Naive B cell (primary cell): ENCODE measurements around the gene TMEM181. TPM values are rescaled to one million over a fixed set of nuclear protein-coding genes. Genes with fewer than 3 reads are reported as not detected.
"Not testable (repeated sequence)": the region's sequence is repeated elsewhere in the genome, so short reads cannot be mapped to it uniquely, and the experiment has no call there.

Experiments
- ATAC-seq, 2 donors: fragments of 150-1000 bp; cut with Tn5 transposase; 2 replicates each; pipeline ENCODE4 v1.10.0; 2021; ENCODE audit warnings: low read depth in 2 of 2, mild to moderate bottlenecking in 2 of 2, moderate library complexity in 2 of 2
- DNase-seq: peaks from one replicate; pipeline ENCODE4 v3.0.0; 2022
- H3K27ac Mint-ChIP-seq, 6 donors: one replicate each; pipeline ENCODE4 v1.8.0; 2020 to 2022; ENCODE audit warnings: mild to moderate bottlenecking in 6 of 6, mixed read lengths in 6 of 6, moderate library complexity in 5 of 6, inconsistent platforms in 2 of 6
- H3K27me3 Mint-ChIP-seq, 3 donors: one replicate each; pipeline ENCODE4 v1.8.0; 2021 to 2022; ENCODE audit warnings: mixed read lengths in 3 of 3, mild to moderate bottlenecking in 1 of 3
- H3K36me3 Mint-ChIP-seq, 2 donors: one replicate each; pipeline ENCODE4 v1.8.0; 2020 to 2022; ENCODE audit warnings: mixed read lengths in 2 of 2, inconsistent platforms in 1 of 2, mild to moderate bottlenecking in 1 of 2
- H3K4me1 Mint-ChIP-seq, 3 donors: one replicate each; pipeline ENCODE4 v1.8.0; 2020 to 2022; ENCODE audit warnings: mixed read lengths in 3 of 3, inconsistent platforms in 1 of 3, mild to moderate bottlenecking in 1 of 3, moderate library complexity in 1 of 3
- H3K4me3 Mint-ChIP-seq, 8 donors: one replicate each; pipeline ENCODE4 v1.8.0; 2020 to 2022; ENCODE audit warnings: mild to moderate bottlenecking in 8 of 8, mixed read lengths in 8 of 8, moderate library complexity in 8 of 8, inconsistent platforms in 2 of 8
- H3K9me3 Mint-ChIP-seq, 7 donors: one replicate each; pipeline ENCODE4 v1.8.0; 2020 to 2022; ENCODE audit warnings: mixed read lengths in 7 of 7, mild to moderate bottlenecking in 5 of 7, inconsistent platforms in 2 of 7, moderate library complexity in 1 of 7
- polyA plus RNA-seq, 6 donors: library from polyadenylated mRNA; unstranded; fragments of 300-500 nt; fragmentation: Illumina TruSeq; gene quantifications; one replicate each; pipeline ENCODE4 v1.2.3, GENCODE V29; 2021; ENCODE audit warnings: low read depth in 6 of 6

Gene TMEM181
- polyA plus RNA-seq, 6 donors from 2014 or later: 1.9 to 2.4 (median 2.3) TPM

GRCh38 chr6:158665332-158665731 lies 105.4 kb downstream of the TMEM181 start:
- Mint-ChIP-seq H3K27me3 (peaks cover 10 to 31% (median 21%) of the 10 kb centered on the region in 3 donors), H3K4me1 (peaks cover 12 to 26% (median 26%) of the 10 kb centered on the region in 3 donors), H3K27ac (no peak overlapping the region), H3K4me3 (no peak overlapping the region), H3K9me3 (no peaks in the 10 kb centered on the region), H3K36me3 (no peaks in the 10 kb centered on the region)
- DNase-seq (no peak), ATAC-seq (no peak)

GRCh38 chr6:158666628-158667359 lies 106.9 kb downstream of the TMEM181 start:
- H3K4me1 Mint-ChIP-seq: peaks cover 12 to 26% (median 24%) of the 10 kb centered on the region in 3 donors
- ATAC-seq (peak; percentile 74 to 78), DNase-seq (no peak)
- H3K27me3 Mint-ChIP-seq: peaks cover 10 to 24% (median 21%) of the 10 kb centered on the region in 3 donors
- no peaks in the 10 kb centered on the region for H3K9me3 Mint-ChIP-seq
- peak overlapping the region in 5 of 6 donors; percentile 9 to 82 (median 63) for H3K27ac Mint-ChIP-seq
- peak overlapping the region in 3 of 8 donors; percentile 10 to 62 (median 21) for H3K4me3 Mint-ChIP-seq
- no peaks in the 10 kb centered on the region for H3K36me3 Mint-ChIP-seq

GRCh38 chr6:158667360-158667981 lies 107.6 kb downstream of the TMEM181 start:
- DNase-seq (no peak), ATAC-seq (peak; percentile 74)
- peaks cover 12 to 26% (median 24%) of the 10 kb centered on the region in 3 donors for H3K4me1 Mint-ChIP-seq
- H3K27me3 Mint-ChIP-seq: peaks cover 10 to 24% (median 21%) of the 10 kb centered on the region in 3 donors
- H3K27ac Mint-ChIP-seq: peak overlapping the region; percentile 28 to 90 (median 63)
- no peaks in the 10 kb centered on the region for H3K9me3 Mint-ChIP-seq
- H3K4me3 Mint-ChIP-seq: peak overlapping the region in 5 of 8 donors; percentile 10 to 62 (median 22)
- no peaks in the 10 kb centered on the region for H3K36me3 Mint-ChIP-seq

GRCh38 chr6:158668707-158669103 lies 108.8 kb downstream of the TMEM181 start:
- ATAC-seq: no peak
- no peak for DNase-seq
- Mint-ChIP-seq H3K27me3 (peaks cover 0 to 13% (median 13%) of the 10 kb centered on the region in 3 donors), H3K4me1 (peaks cover 12 to 20% (median 17%) of the 10 kb centered on the region in 3 donors), H3K4me3 (no peak overlapping the region), H3K9me3 (no peaks in the 10 kb centered on the region), H3K36me3 (no peaks in the 10 kb centered on the region), H3K27ac (peak overlapping the region in 4 of 6 donors; percentile 6 to 80 (median 18))

- no peaks in the 10 kb centered on the region for H3K9me3 Mint-ChIP-seq
- no peak for ATAC-seq
- H3K27ac Mint-ChIP-seq: no peak overlapping the region
- H3K4me1 Mint-ChIP-seq: peaks cover 12 to 20% (median 17%) of the 10 kb centered on the region in 3 donors
- H3K4me3 Mint-ChIP-seq: no peak overlapping the region
- no peaks in the 10 kb centered on the region for H3K36me3 Mint-ChIP-seq
- no peak for DNase-seq
- peaks cover 6 to 14% (median 13%) of the 10 kb centered on the region in 3 donors for H3K27me3 Mint-ChIP-seq
Observed at GRCh38 chr6:158669145-158670035, 109.5 kb downstream of the TMEM181 start.

DNA sequence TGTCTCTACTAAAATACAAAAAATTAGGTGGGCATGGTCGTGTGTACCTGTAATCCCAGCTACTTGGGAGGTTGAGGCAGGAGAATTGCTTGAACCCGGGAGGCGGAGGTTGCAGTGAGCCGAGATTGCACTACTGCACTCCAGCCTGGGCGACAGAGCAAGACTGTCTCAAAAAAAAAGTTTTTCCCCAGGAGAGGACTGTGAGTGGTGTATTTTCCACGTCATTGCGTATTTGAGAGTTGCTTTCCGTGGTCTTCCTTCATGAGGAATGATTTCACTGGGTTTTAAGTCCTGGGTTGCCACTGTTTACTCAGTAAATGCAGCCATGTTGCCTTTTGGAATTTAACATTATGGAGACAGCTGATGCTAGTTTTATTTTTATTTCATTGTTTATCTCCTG lies 112.2 kb downstream of the TMEM181 start:
- H3K36me3 Mint-ChIP-seq, ATAC-seq, H3K9me3 Mint-ChIP-seq, H3K4me3 Mint-ChIP-seq, H3K27me3 Mint-ChIP-seq, H3K27ac Mint-ChIP-seq, DNase-seq: not testable (repeated sequence)
- H3K4me1 Mint-ChIP-seq: peaks cover 7 to 14% (median 12%) of the 10 kb centered on the region in 3 donors

GRCh38 chr6:158672726-158673125 lies 112.8 kb downstream of the TMEM181 start:
- peaks cover 1 to 8% (median 6%) of the 10 kb centered on the region in 3 donors for H3K4me1 Mint-ChIP-seq
- no peak for DNase-seq
- ATAC-seq: no peak
- H3K27me3 Mint-ChIP-seq: peaks cover 3 to 8% (median 5%) of the 10 kb centered on the region in 3 donors
- no peaks in the 10 kb centered on the region for H3K9me3 Mint-ChIP-seq
- no peaks in the 10 kb centered on the region for H3K36me3 Mint-ChIP-seq
- H3K27ac Mint-ChIP-seq: peak overlapping the region in 1 of 6 donors; percentile 67
- no peak overlapping the region for H3K4me3 Mint-ChIP-seq

DNA sequence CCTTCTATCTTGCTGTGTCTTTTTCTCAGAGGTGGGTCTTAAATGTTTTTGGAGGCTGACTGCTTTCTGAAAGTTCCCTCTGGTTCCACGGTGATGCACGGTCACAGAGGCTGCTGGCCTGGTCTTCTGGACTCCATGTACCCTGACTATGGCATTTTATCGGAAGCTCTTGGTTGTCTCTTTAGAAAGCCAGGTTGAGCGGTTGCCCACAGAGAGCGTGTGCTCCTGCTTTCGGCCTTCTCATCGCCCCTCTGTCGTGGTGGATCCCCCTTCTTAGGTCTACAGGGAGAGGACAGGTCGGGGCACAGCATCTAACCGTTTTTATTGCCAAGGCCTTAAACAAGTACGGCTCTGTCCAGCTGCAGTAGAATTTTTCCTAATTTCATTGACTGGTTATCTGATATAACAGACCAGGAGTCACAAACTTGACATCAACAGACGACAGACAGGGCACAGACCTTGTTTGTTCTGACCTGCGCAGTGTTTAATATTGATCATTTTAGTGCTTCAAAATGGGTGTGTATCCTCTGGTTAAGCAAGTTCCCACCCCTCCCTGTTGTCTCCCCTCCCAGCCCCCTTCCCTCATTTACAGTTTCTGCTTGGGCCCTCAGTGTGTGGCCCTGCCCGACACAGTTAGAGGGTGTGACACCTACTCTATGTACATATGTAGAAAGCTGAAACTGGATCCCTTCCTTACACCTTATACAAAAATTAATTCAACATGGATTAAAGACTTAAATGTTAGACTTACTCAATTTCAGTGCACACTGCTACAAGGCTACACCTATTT lies 114.6 kb downstream of the TMEM181 start:
- Mint-ChIP-seq H3K4me3 (no peak overlapping the region), H3K27me3 (peaks cover 3 to 8% (median 5%) of the 10 kb centered on the region in 3 donors), H3K9me3 (no peaks in the 10 kb centered on the region), H3K27ac (no peak overlapping the region), H3K4me1 (no peaks in the 10 kb centered on the region), H3K36me3 (no peaks in the 10 kb centered on the region)
- DNase-seq (no peak), ATAC-seq (no peak)

GRCh38 chr6:158677094-158677493 lies 117.2 kb downstream of the TMEM181 start:
- ATAC-seq, H3K4me3 Mint-ChIP-seq, H3K9me3 Mint-ChIP-seq, H3K4me1 Mint-ChIP-seq, H3K36me3 Mint-ChIP-seq, DNase-seq, H3K27me3 Mint-ChIP-seq, H3K27ac Mint-ChIP-seq: not testable (repeated sequence)

- Mint-ChIP-seq H3K27ac (no peak overlapping the region), H3K27me3 (peaks cover 3 to 8% (median 5%) of the 10 kb centered on the region in 3 donors), H3K4me1 (no peaks in the 10 kb centered on the region), H3K36me3 (no peaks in the 10 kb centered on the region), H3K9me3 (no peaks in the 10 kb centered on the region), H3K4me3 (no peak overlapping the region)
- ATAC-seq (no peak), DNase-seq (no peak)
Observed at GRCh38 chr6:158677906-158678578, 118.2 kb downstream of the TMEM181 start.

GRCh38 chr6:158680015-158680414 lies 120.1 kb downstream of the TMEM181 start:
- no peak for DNase-seq
- no peak for ATAC-seq
- Mint-ChIP-seq H3K4me3 (no peak overlapping the region), H3K27me3 (peaks cover 0 to 9% (median 8%) of the 10 kb centered on the region in 3 donors), H3K4me1 (no peaks in the 10 kb centered on the region), H3K27ac (no peak overlapping the region), H3K9me3 (no peaks in the 10 kb centered on the region), H3K36me3 (no peaks in the 10 kb centered on the region)

DNA sequence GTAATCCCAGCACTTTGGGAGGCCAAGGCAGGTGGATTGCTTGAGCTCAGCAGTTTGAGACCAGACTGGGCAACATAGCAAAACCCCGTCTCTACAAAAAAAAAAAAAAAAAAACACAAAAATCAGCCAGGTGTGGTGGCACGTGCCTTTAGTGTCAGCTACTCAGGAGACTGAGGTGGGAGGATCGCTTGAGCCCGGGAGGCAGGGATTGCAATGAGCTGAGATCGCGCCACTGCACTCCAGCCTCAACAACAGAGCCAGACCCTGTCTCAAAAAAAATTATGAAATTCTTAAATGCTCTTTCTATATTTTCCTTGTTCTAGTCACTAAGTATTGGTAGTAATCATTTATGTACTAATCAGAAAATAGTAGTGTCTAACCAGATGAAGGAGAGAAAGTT lies 120.6 kb downstream of the TMEM181 start:
- Mint-ChIP-seq H3K27ac (no peak overlapping the region), H3K36me3 (no peaks in the 10 kb centered on the region)

More for the DNA sequence above, 120.6 kb downstream of the TMEM181 start:
- H3K4me3 Mint-ChIP-seq: no peak overlapping the region
- no peaks in the 10 kb centered on the region for H3K4me1 Mint-ChIP-seq
- no peaks in the 10 kb centered on the region for H3K9me3 Mint-ChIP-seq
- no peak for ATAC-seq
- DNase-seq: no peak
- peaks cover 0 to 9% (median 4%) of the 10 kb centered on the region in 3 donors for H3K27me3 Mint-ChIP-seq
